SK-N-SH treated with all-trans-retinoic acid at 6 μM for 48 hours (cell line): ENCODE data around the gene GUCD1.

Experiments used
- ATAC-seq: fragments of 200-7000 bp; cut with Tn5 transposase; 3 replicates; pipeline ENCODE4 v1.9.1; 2020; ENCODE audit warnings: mild to moderate bottlenecking, moderate library complexity
- ARNTL ChIP-seq: fragments of 450-650 bp; formaldehyde crosslinking; IDR thresholded peaks from 2 replicates; pipeline ENCODE4 v1.5.0; 2020; ENCODE audit warnings: low read depth, mild to moderate bottlenecking, moderate library complexity, borderline replicate concordance
- BACH2 ChIP-seq: fragments of 250-450 bp; sonication (Bioruptor Pico); IDR thresholded peaks from 2 replicates; pipeline ENCODE4 v1.9.0; 2021; ENCODE audit warnings: mild to moderate bottlenecking, borderline replicate concordance
- CREB5 ChIP-seq: fragments of 250-450 bp; sonication (Bioruptor Pico); IDR thresholded peaks from 2 replicates; pipeline ENCODE4 v1.5.1; 2020; ENCODE audit warnings: low read depth, mild to moderate bottlenecking, moderate library complexity
- CSDC2 ChIP-seq: fragments of 250-450 bp; sonication (Bioruptor Pico); IDR thresholded peaks from 2 replicates; pipeline ENCODE4 v1.5.0; 2020; ENCODE audit warnings: mild to moderate bottlenecking, moderate library complexity
- CSRNP3 ChIP-seq: fragments of 250-450 bp; sonication (Bioruptor Pico); IDR thresholded peaks from 2 replicates; pipeline ENCODE4 v1.5.1; 2021; ENCODE audit warnings: mild to moderate bottlenecking, moderate library complexity
- ESRRG ChIP-seq: fragments of 250-450 bp; sonication (Bioruptor Pico); IDR thresholded peaks from 2 replicates; pipeline ENCODE4 v1.6.1; 2021; ENCODE audit warnings: mild to moderate bottlenecking
- GLIS3 ChIP-seq: fragments of 250-450 bp; sonication (Bioruptor Pico); IDR thresholded peaks from 2 replicates; pipeline ENCODE4 v1.5.0; 2020; ENCODE audit warnings: mild to moderate bottlenecking, moderate library complexity
- ISL1 ChIP-seq: fragments of 250-450 bp; sonication (Bioruptor Pico); IDR thresholded peaks from 2 replicates; pipeline ENCODE4 v2.1.2; 2022; ENCODE audit warnings: mild to moderate bottlenecking, moderate library complexity
- OSR1 ChIP-seq: fragments of 250-450 bp; sonication (Bioruptor Pico); IDR thresholded peaks from 2 replicates; pipeline ENCODE4 v1.8.0; 2022; ENCODE audit warnings: moderate library complexity, mild to moderate bottlenecking, inconsistent platforms
- PATZ1 ChIP-seq: fragments of 250-450 bp; sonication (Bioruptor Pico); IDR thresholded peaks from 2 replicates; pipeline ENCODE4 v1.8.0; 2020; ENCODE audit warnings: mild to moderate bottlenecking, moderate library complexity, borderline replicate concordance
- POU6F1 ChIP-seq: fragments of 250-450 bp; sonication (Bioruptor Pico); IDR thresholded peaks from 2 replicates; pipeline ENCODE4 v1.8.0; 2021; ENCODE audit warnings: low read depth, mild to moderate bottlenecking, moderate library complexity, borderline replicate concordance
- PPARA ChIP-seq: fragments of 250-450 bp; sonication (Bioruptor Pico); IDR thresholded peaks from 2 replicates; pipeline ENCODE4 v1.5.0; 2020; ENCODE audit warnings: mild to moderate bottlenecking, borderline replicate concordance
- RARB ChIP-seq: fragments of 250-450 bp; sonication (Bioruptor Pico); IDR thresholded peaks from 2 replicates; pipeline ENCODE4 v1.8.0; 2021; ENCODE audit warnings: mild to moderate bottlenecking, moderate library complexity
- SNAI2 ChIP-seq: fragments of 250-450 bp; sonication (Bioruptor Pico); IDR thresholded peaks from 2 replicates; pipeline ENCODE4 v1.5.0; 2020; ENCODE audit warnings: mild to moderate bottlenecking, moderate library complexity
- TCF4 ChIP-seq: fragments of 250-450 bp; sonication (Bioruptor Pico); IDR thresholded peaks from 2 replicates; pipeline ENCODE4 v1.8.0; 2021; ENCODE audit warnings: mild to moderate bottlenecking, moderate library complexity, borderline replicate concordance
- TOX ChIP-seq: fragments of 250-450 bp; sonication (Bioruptor Pico); IDR thresholded peaks from 2 replicates; pipeline ENCODE4 v1.8.0; 2021; ENCODE audit warnings: mild to moderate bottlenecking, moderate library complexity, borderline replicate concordance
- TSHZ2 ChIP-seq: fragments of 250-450 bp; sonication (Bioruptor Pico); IDR thresholded peaks from 2 replicates; pipeline ENCODE4 v1.5.0; 2020; ENCODE audit warnings: mild to moderate bottlenecking, moderate library complexity
- ZC3H10 ChIP-seq: fragments of 250-450 bp; sonication (Bioruptor Pico); IDR thresholded peaks from 2 replicates; pipeline ENCODE4 v1.5.1; 2021; ENCODE audit warnings: mild to moderate bottlenecking, moderate library complexity
- ZFP3 ChIP-seq: fragments of 250-450 bp; sonication (Bioruptor Pico); IDR thresholded peaks from 2 replicates; pipeline ENCODE4 v1.5.0; 2020; ENCODE audit warnings: mild to moderate bottlenecking, moderate library complexity
- ZFP30 ChIP-seq: fragments of 450-650 bp; formaldehyde crosslinking; IDR thresholded peaks from 2 replicates; pipeline ENCODE4 v1.5.0; 2022; ENCODE audit warnings: mild to moderate bottlenecking, moderate library complexity
- ZNF565 ChIP-seq: fragments of 450-650 bp; formaldehyde crosslinking; conservative IDR thresholded peaks from 2 replicates; pipeline ENCODE4 v1.5.0; 2020; ENCODE audit warnings: low read depth, mild to moderate bottlenecking, moderate library complexity
- ZNF70 ChIP-seq: fragments of 450-650 bp; formaldehyde crosslinking; IDR thresholded peaks from 2 replicates; pipeline ENCODE4 v1.5.0; 2020; ENCODE audit warnings: mild to moderate bottlenecking, moderate library complexity
- ZNF8 ChIP-seq: fragments of 450-650 bp; formaldehyde crosslinking; IDR thresholded peaks from 2 replicates; pipeline ENCODE4 v1.5.0; 2020; ENCODE audit warnings: mild to moderate bottlenecking, moderate library complexity

Gene GUCD1

GRCh38 chr22:24589518-24590030 is 34.6 kb upstream of the GUCD1 start:
- no peak for ATAC-seq
- TF ChIP-seq ZNF70 (CRISPR knock-in tag) (no peak), POU6F1 (CRISPR knock-in tag) (no peak), CREB5 (CRISPR knock-in tag) (no peak), ZNF8 (CRISPR knock-in tag) (no peak), OSR1 (CRISPR knock-in tag) (no peak), TOX (no peak), CSDC2 (CRISPR knock-in tag) (no peak), CSRNP3 (CRISPR knock-in tag) (no peak), ESRRG (CRISPR knock-in tag) (no peak), ZFP30 (CRISPR knock-in tag) (no peak), TCF4 (CRISPR knock-in tag) (no peak), ARNTL (CRISPR knock-in tag) (no peak), BACH2 (no peak), GLIS3 (no peak), ZNF565 (CRISPR knock-in tag) (no peak), ISL1 (CRISPR knock-in tag) (no peak), ZC3H10 (CRISPR knock-in tag) (no peak), SNAI2 (CRISPR knock-in tag) (no peak), ZFP3 (CRISPR knock-in tag) (no peak)
- TF ChIP-seq, all 23 proteins: peak for 0

- ATAC-seq = no peak
- TF ChIP-seq ESRRG (CRISPR knock-in tag) (no peak), TSHZ2 (no peak), ZFP30 (CRISPR knock-in tag) (no peak), RARB (no peak), TCF4 (CRISPR knock-in tag) (no peak), OSR1 (CRISPR knock-in tag) (no peak), ARNTL (CRISPR knock-in tag) (no peak), PATZ1 (no peak), PPARA (no peak), TOX (no peak), CSRNP3 (CRISPR knock-in tag) (no peak), POU6F1 (CRISPR knock-in tag) (no peak), ZFP3 (CRISPR knock-in tag) (no peak)
- TF ChIP-seq, all 23 proteins: peak for 0
Measured at GRCh38 chr22:24588757-24589481, 34.0 kb upstream of the GUCD1 start.
